RWPE1 (cell line): ENCODE results near the gene TSPAN17.

ENCODE experiments used
- CTCF ChIA-PET: fragments of 350-600 bp; sonication (Branson Sonifier 250); formaldehyde crosslinking; extraction: SDS; loops from one replicate; lab custom pipeline; 2021; lab: Yijun Ruan, JAX
- POLR2A ChIA-PET: fragments of 400-600 bp; formaldehyde crosslinking; extraction: SDS; loops from one replicate; lab custom pipeline; 2020; ENCODE audit warnings: antibody characterized with exemption; ENCODE audit not compliant: low non-redundant PET; lab: Yijun Ruan, JAX
- DNase-seq: peaks from one replicate; pipeline ENCODE4 v3.0.0; 2012; ENCODE audit warnings: low spot score
- H3K27ac ChIP-seq: fragments of 450-650 bp; 2 replicates; pipeline ENCODE4 v1.5.1; 2017
- TF ChIP-seq, protein P1 (sequence below): fragments of 450-650 bp; conservative IDR thresholded peaks from 2 replicates; pipeline ENCODE4 v1.5.1; 2017; ENCODE audit warnings: low read depth, mild to moderate bottlenecking

Gene TSPAN17

GRCh38 chr5:176677209-176677939, 30.1 kb downstream of the TSPAN17 start:
- TF ChIP-seq, protein P1, sequence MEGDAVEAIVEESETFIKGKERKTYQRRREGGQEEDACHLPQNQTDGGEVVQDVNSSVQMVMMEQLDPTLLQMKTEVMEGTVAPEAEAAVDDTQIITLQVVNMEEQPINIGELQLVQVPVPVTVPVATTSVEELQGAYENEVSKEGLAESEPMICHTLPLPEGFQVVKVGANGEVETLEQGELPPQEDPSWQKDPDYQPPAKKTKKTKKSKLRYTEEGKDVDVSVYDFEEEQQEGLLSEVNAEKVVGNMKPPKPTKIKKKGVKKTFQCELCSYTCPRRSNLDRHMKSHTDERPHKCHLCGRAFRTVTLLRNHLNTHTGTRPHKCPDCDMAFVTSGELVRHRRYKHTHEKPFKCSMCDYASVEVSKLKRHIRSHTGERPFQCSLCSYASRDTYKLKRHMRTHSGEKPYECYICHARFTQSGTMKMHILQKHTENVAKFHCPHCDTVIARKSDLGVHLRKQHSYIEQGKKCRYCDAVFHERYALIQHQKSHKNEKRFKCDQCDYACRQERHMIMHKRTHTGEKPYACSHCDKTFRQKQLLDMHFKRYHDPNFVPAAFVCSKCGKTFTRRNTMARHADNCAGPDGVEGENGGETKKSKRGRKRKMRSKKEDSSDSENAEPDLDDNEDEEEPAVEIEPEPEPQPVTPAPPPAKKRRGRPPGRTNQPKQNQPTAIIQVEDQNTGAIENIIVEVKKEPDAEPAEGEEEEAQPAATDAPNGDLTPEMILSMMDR = no peak
- ChIA-PET POLR2A (interaction anchor here (0.5 kb wide), 1 partner anchor 296 kb away, joined by 3 read pairs; no protein-coding TSS in a partner anchor), CTCF (interaction anchor here (0.7 to 1.1 kb wide), 2 partner anchors 17 to 308 kb away, joined by 3 to 4 read pairs; no protein-coding TSS in a partner anchor)
- no peak overlapping the region for H3K27ac ChIP-seq
- DNase-seq = no peak

GRCh38 chr5:176678584-176678983, 31.3 kb downstream of the TSPAN17 start:
- ChIA-PET POLR2A (no interaction called here), CTCF (interaction anchor here (1.2 kb wide), 1 partner anchor 18 kb away, joined by 4 read pairs; no protein-coding TSS in a partner anchor)
- TF ChIP-seq, protein P1 = no peak
- no peak overlapping the region for H3K27ac ChIP-seq
- no peak for DNase-seq

GRCh38 chr5:176679365-176680225, 32.3 kb downstream of the TSPAN17 start:
- no peak overlapping the region for H3K27ac ChIP-seq
- DNase-seq = no peak
- TF ChIP-seq, protein P1 = no peak
- ChIA-PET CTCF (interaction anchor here (1.2 kb wide), 1 partner anchor 19 kb away, joined by 4 read pairs; no protein-coding TSS in a partner anchor), POLR2A (no interaction called here)

- ChIA-PET POLR2A (no interaction called here), CTCF (no interaction called here)
- DNase-seq = no peak
- TF ChIP-seq, protein P1 = no peak
- no peak overlapping the region for H3K27ac ChIP-seq
Measured at GRCh38 chr5:176680226-176680563, 32.9 kb downstream of the TSPAN17 start.

GRCh38 chr5:176682016-176682531, 34.8 kb downstream of the TSPAN17 start:
- no peak for DNase-seq
- POLR2A ChIA-PET = no interaction called here
- TF ChIP-seq, protein P1 = no peak
- no peak overlapping the region for H3K27ac ChIP-seq
- CTCF ChIA-PET = interaction anchor here (0.6 to 1.9 kb wide), 5 partner anchors 12 to 447 kb away, joined by 3 to 6 read pairs (median 3); no protein-coding TSS in a partner anchor

DNA sequence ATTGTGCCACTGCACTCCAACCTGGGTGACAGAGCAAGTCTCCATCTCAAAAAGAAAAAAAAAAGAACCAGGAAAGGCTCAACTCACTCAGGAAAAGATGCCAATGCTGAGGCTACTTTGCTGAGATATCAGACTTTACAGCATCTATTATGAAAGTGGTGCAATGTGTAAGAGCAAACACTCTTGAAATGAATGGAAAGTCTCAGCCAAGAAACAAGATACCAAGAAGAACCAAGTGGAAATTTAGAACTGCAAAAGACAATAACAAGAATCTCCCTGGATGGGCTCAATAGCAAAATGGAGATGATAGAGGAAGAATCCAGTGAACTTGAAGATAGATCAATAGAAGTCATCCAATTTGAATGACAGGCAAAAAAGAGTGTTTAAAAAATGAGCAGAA, 37.7 kb downstream of the TSPAN17 start:
- ChIA-PET POLR2A (no interaction called here), CTCF (interaction anchor here (1.0 kb wide), 1 partner anchor 20 kb away, joined by 5 read pairs; no protein-coding TSS in a partner anchor)
- no peak for DNase-seq
- TF ChIP-seq, protein P1 = no peak
- no peak overlapping the region for H3K27ac ChIP-seq
